ENCODE data around the gene CREBL2.

- TF ChIP-seq POLR2A (IDR thresholded peaks at IDR 0.05) (no peak), EP300 (IDR thresholded peaks at IDR 0.05; ENCODE audit: low read depth) (no peak)
Observed at GRCh38 chr12:12691549-12691948, 79.9 kb downstream of the CREBL2 start.

All from transverse colon (tissue), 1 donor.